K562 (cell line): ENCODE results near the gene LMF2. TPM values are rescaled to one million over a fixed set of nuclear protein-coding genes. Genes with fewer than 3 reads are reported as not detected.

Experiments
- ATF1 ChIP-seq, 2 experiments: fragments of 450-650 bp in 1 of 2; IDR thresholded peaks; 2 replicates each; pipeline ENCODE4 v1.6.1; 2016; ENCODE audit warnings: missing compliant biosample characterization in 1 of 2, missing genetic modification characterization in 1 of 2
- CBFB ChIP-seq: sonication (generic); formaldehyde crosslinking; IDR thresholded peaks from 2 replicates; pipeline ENCODE4 v1.4.0; 2020; ENCODE audit warnings: mild to moderate bottlenecking, missing genetic modification reagents
- ETV1 ChIP-seq: fragments of 450-650 bp; conservative IDR thresholded peaks from 2 replicates; pipeline ENCODE4 v1.6.1; 2016; ENCODE audit warnings: missing genetic modification characterization, control low read depth, low read depth, missing compliant biosample characterization
- FOXK2 ChIP-seq, 2 experiments: fragments of 450-650 bp; IDR thresholded peaks in 1 of 2; conservative IDR thresholded peaks in 1 of 2; 2 replicates each; pipeline ENCODE4 v1.6.1; 2016; ENCODE audit warnings: low read depth in 2 of 2, mild to moderate bottlenecking in 1 of 2
- HCFC1 ChIP-seq: IDR thresholded peaks from 2 replicates; pipeline ENCODE4 v1.6.1; 2012; ENCODE audit warnings: low read depth, low read length, improper control_type of control experiment
- MTA3 ChIP-seq: fragments of 450-650 bp; formaldehyde crosslinking; IDR thresholded peaks from 2 replicates; pipeline ENCODE4 v1.6.1; 2017; ENCODE audit warnings: mild to moderate bottlenecking, borderline replicate concordance
- NFYB ChIP-seq: IDR thresholded peaks from 2 replicates; pipeline ENCODE4 v1.6.1; 2011; ENCODE audit warnings: mild to moderate bottlenecking, moderate library complexity; ENCODE audit not compliant: insufficient read length; ENCODE audit errors: extremely low read depth
- NR2C1 ChIP-seq, 2 experiments: fragments of 450-650 bp; IDR thresholded peaks; 2 replicates each; pipeline ENCODE4 v1.6.1; 2017; ENCODE audit warnings: mild to moderate bottlenecking in 2 of 2, antibody characterized with exemption in 1 of 2, inconsistent platforms in 1 of 2, missing compliant biosample characterization in 1 of 2, missing genetic modification characterization in 1 of 2
- SIX5 ChIP-seq, 2 experiments: IDR thresholded peaks; 2 replicates each; pipeline ENCODE4 v1.6.1; 2011; ENCODE audit warnings: low read length in 2 of 2, borderline replicate concordance in 1 of 2, low read depth in 1 of 2, mild to moderate bottlenecking in 1 of 2, moderate library complexity in 1 of 2; ENCODE audit not compliant: insufficient read depth in 1 of 2
- ZNF785 ChIP-seq: fragments of 250-450 bp; sonication (Bioruptor Pico); IDR thresholded peaks from 2 replicates; pipeline ENCODE4 v1.4.0; 2020; ENCODE audit warnings: mild to moderate bottlenecking
- polyA plus RNA-seq, 8 experiments: library from polyadenylated mRNA; depleted of rRNA in 4 of 8; stranded (reverse) in 5 of 8; unstranded in 3 of 8; fragments of >200 nt; fragmentation: Nextera tagmentation in 2 of 8; fragmentation: Illumina TruSeq in 1 of 8; extraction: Ambion mirVana in 2 of 8; extraction: Trizol in 1 of 8; gene quantifications; 2 replicates each; pipeline versions ENCODE4 v1.2.1 to v1.2.3, GENCODE V29; 2011 to 2014; ENCODE audit warnings: inconsistent platforms in 1 of 8, missing spikeins in 1 of 8
- total RNA-seq, 7 experiments: library from RNA; depleted of rRNA in 6 of 7; stranded (reverse); fragments of >200 nt in 6 of 7; fragmentation: Illumina TruSeq in 2 of 7; extraction: Trizol in 2 of 7; gene quantifications; 2 replicates each; pipeline versions ENCODE4 v1.2.1 to v1.2.3, GENCODE V29; 2011 to 2021; ENCODE audit warnings: low replicate concordance in 1 of 7
- TF ChIP-seq, protein P1 (sequence below): fragments of 250-450 bp; sonication (Bioruptor Pico); IDR thresholded peaks from 2 replicates; pipeline ENCODE4 v1.9.0; 2021; ENCODE audit warnings: mild to moderate bottlenecking, inconsistent platforms
- TF ChIP-seq, protein P2 (sequence below): fragments of 250-450 bp; sonication (Bioruptor Pico); IDR thresholded peaks from 2 replicates; pipeline ENCODE4 v1.5.0; 2021; ENCODE audit warnings: mild to moderate bottlenecking, borderline replicate concordance
- TF ChIP-seq, protein P3 (sequence below): IDR thresholded peaks from 2 replicates; pipeline ENCODE4 v1.6.1; 2012; ENCODE audit warnings: low read depth, low read length, improper control_type of control experiment, borderline replicate concordance
- TF ChIP-seq, protein P4 (sequence below): fragments of 450-650 bp; IDR thresholded peaks from 2 replicates; pipeline ENCODE4 v1.6.1; 2017; ENCODE audit warnings: mild to moderate bottlenecking, moderate library complexity
- TF ChIP-seq, protein P5 (sequence below): fragments of 450-650 bp; IDR thresholded peaks from 2 replicates; pipeline ENCODE4 v1.6.1; 2016; ENCODE audit warnings: low read depth, mild to moderate bottlenecking, moderate library complexity

The LMF2 gene
- total and polyA plus RNA-seq, 9 of the 15 experiments (the other 6 are each of a cell fraction or from before 2014, with no cell fraction given): 0.08 to 37.1 (median 7.6) TPM

DNA sequence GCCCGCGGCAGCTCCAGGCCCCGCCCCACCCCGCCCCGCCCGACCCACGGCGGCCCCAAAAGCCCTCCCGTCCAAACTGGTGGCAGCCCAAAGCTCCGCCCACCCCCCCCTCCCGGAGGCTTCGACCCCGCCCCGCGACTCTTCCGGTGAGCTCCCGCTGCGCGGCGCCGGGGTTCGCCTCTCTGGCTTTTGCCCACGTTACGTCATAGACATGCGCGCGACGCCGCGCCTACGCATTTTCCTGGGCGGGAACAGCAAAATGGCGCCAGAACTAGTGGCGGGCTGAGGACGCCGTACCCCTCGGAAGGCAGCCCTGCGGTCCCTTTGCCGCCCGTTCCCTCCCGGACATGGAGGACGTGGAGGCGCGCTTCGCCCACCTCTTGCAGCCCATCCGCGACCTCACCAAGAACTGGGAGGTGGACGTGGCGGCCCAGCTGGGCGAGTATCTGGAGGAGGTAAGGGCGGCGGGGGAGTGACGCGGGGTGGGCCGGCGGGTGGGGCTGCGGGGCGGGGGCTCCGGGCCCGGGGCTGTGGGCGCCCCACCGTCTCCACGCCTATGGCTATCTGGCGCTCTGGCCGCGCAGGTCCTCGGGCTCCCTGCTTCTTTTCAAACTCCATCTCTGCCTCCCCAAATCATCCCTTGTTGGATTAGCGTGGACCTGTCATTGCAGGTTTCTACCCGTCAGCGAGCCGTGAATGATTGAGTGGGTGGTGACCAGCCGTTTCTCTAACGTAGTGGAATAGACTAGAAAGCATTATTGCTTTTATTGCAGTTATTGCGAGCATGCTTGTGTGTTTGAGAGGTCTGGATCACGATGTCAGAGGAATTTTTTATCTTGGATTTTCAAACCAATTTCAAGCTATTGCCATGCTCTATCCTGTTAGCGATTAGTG, 736 bp upstream of the LMF2 start, which contains the start of gene NCAPH2 (continued):
- TF ChIP-seq, protein P1, sequence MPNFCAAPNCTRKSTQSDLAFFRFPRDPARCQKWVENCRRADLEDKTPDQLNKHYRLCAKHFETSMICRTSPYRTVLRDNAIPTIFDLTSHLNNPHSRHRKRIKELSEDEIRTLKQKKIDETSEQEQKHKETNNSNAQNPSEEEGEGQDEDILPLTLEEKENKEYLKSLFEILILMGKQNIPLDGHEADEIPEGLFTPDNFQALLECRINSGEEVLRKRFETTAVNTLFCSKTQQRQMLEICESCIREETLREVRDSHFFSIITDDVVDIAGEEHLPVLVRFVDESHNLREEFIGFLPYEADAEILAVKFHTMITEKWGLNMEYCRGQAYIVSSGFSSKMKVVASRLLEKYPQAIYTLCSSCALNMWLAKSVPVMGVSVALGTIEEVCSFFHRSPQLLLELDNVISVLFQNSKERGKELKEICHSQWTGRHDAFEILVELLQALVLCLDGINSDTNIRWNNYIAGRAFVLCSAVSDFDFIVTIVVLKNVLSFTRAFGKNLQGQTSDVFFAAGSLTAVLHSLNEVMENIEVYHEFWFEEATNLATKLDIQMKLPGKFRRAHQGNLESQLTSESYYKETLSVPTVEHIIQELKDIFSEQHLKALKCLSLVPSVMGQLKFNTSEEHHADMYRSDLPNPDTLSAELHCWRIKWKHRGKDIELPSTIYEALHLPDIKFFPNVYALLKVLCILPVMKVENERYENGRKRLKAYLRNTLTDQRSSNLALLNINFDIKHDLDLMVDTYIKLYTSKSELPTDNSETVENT (CRISPR knock-in tag): peak; percentile 31; the same call in 1 of the 2 replicates
- TF ChIP-seq SIX5 (IDR thresholded peaks at IDR 0.05; ENCODE audit: borderline replicate concordance in 1 of 2, insufficient read depth in 1 of 2, low read depth in 1 of 2, low read length in 2 of 2): no peak
- TF ChIP-seq ETV1: no peak; the same call in 1 of the 2 replicates
- TF ChIP-seq, protein P2, sequence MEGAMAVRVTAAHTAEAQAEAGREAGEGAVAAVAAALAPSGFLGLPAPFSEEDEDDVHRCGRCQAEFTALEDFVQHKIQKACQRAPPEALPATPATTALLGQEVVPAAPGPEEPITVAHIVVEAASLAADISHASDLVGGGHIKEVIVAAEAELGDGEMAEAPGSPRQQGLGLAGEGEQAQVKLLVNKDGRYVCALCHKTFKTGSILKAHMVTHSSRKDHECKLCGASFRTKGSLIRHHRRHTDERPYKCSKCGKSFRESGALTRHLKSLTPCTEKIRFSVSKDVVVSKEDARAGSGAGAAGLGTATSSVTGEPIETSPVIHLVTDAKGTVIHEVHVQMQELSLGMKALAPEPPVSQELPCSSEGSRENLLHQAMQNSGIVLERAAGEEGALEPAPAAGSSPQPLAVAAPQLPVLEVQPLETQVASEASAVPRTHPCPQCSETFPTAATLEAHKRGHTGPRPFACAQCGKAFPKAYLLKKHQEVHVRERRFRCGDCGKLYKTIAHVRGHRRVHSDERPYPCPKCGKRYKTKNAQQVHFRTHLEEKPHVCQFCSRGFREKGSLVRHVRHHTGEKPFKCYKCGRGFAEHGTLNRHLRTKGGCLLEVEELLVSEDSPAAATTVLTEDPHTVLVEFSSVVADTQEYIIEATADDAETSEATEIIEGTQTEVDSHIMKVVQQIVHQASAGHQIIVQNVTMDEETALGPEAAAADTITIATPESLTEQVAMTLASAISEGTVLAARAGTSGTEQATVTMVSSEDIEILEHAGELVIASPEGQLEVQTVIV (CRISPR knock-in tag): no peak
- no peak for TF ChIP-seq NR2C1 (IDR thresholded peaks at IDR 0.05)
- peak; percentile 43; the same call in 1 of the 2 replicates for TF ChIP-seq NR2C1 (tag; IDR thresholded peaks at IDR 0.05)
- TF ChIP-seq ZNF785 (CRISPR knock-in tag): no peak
- peak; percentile 85 for TF ChIP-seq ATF1 (CRISPR knock-in tag; IDR thresholded peaks at IDR 0.05)
- peak; percentile 97 for TF ChIP-seq ATF1 (tag; IDR thresholded peaks at IDR 0.05)
- TF ChIP-seq HCFC1: peak; percentile 78
- TF ChIP-seq, protein P3, sequence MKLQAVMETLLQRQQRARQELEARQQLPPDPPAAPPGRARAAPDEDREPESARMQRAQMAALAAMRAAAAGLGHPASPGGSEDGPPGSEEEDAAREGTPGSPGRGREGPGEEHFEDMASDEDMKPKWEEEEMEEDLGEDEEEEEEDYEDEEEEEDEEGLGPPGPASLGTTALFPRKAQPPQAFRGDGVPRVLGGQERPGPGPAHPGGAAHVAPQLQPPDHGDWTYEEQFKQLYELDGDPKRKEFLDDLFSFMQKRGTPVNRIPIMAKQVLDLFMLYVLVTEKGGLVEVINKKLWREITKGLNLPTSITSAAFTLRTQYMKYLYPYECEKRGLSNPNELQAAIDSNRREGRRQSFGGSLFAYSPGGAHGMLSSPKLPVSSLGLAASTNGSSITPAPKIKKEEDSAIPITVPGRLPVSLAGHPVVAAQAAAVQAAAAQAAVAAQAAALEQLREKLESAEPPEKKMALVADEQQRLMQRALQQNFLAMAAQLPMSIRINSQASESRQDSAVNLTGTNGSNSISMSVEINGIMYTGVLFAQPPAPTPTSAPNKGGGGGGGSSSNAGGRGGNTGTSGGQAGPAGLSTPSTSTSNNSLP: no peak
- TF ChIP-seq NFYB: no peak
- no peak for TF ChIP-seq CBFB
- TF ChIP-seq, protein P4, sequence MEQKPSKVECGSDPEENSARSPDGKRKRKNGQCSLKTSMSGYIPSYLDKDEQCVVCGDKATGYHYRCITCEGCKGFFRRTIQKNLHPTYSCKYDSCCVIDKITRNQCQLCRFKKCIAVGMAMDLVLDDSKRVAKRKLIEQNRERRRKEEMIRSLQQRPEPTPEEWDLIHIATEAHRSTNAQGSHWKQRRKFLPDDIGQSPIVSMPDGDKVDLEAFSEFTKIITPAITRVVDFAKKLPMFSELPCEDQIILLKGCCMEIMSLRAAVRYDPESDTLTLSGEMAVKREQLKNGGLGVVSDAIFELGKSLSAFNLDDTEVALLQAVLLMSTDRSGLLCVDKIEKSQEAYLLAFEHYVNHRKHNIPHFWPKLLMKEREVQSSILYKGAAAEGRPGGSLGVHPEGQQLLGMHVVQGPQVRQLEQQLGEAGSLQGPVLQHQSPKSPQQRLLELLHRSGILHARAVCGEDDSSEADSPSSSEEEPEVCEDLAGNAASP: no peak
- peak in 1 of 2 experiments; percentile 29; a peak in 1 of 4 replicates for TF ChIP-seq FOXK2 (conservative IDR thresholded peaks at IDR 0.05 in 1 of 2, IDR thresholded peaks at IDR 0.05 in 1 of 2; ENCODE audit: low read depth in 2 of 2)
- TF ChIP-seq, protein P5, sequence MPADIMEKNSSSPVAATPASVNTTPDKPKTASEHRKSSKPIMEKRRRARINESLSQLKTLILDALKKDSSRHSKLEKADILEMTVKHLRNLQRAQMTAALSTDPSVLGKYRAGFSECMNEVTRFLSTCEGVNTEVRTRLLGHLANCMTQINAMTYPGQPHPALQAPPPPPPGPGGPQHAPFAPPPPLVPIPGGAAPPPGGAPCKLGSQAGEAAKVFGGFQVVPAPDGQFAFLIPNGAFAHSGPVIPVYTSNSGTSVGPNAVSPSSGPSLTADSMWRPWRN: no peak
- TF ChIP-seq MTA3: peak; percentile 46; the same call in 1 of the 2 replicates
